H1 (cell line): Measurements from ENCODE around the gene PRKAR1B. TPM values are rescaled to one million over a fixed set of nuclear protein-coding genes. Genes with fewer than 3 reads are reported as not detected.

ENCODE experiments used
- CTCF ChIA-PET: fragments of 300-600 bp; sonication (Branson Sonifier 250); formaldehyde crosslinking; loops from one replicate; lab custom pipeline; 2021; ENCODE audit not compliant: partially characterized antibody; lab: Charles Lee
- POLR2A ChIA-PET: fragments of 300-600 bp; sonication (Branson Sonifier 250); formaldehyde crosslinking; loops from one replicate; lab custom pipeline; 2021; ENCODE audit warnings: inconsistent platforms; ENCODE audit not compliant: partially characterized antibody; lab: Charles Lee
- DNase-seq, 2 experiments: peaks; one replicate each; pipeline versions ENCODE4 v3.0.0 to v3.0.0-alpha.2; 2010 to 2022; ENCODE audit warnings: low spot score in 2 of 2, low read depth in 1 of 2, mixed read lengths in 1 of 2
- FAIRE-seq: peaks from 2 replicates; lab custom pipeline; 2011; peaks lifted over from hg19 to GRCh38; lab: Jason Lieb, UNC
- H2AFZ ChIP-seq: 2 replicates; pipeline ENCODE4 v1.8.1; 2012; ENCODE audit warnings: low read length, inconsistent platforms
- H2AK5ac ChIP-seq: 2 replicates; pipeline ENCODE4 v1.6.1; 2013; ENCODE audit warnings: low read depth, low read length
- H2BK120ac ChIP-seq: replicated peaks from 2 replicates; pipeline ENCODE3; 2013; ENCODE audit warnings: low read depth, low read length, inconsistent platforms
- H2BK12ac ChIP-seq: 2 replicates; pipeline ENCODE4 v1.6.1; 2013; ENCODE audit warnings: low read depth, low read length
- H2BK15ac ChIP-seq: 2 replicates; pipeline ENCODE4 v1.6.1; 2013; ENCODE audit warnings: low read length
- H2BK20ac ChIP-seq: 2 replicates; pipeline ENCODE4 v1.6.1; 2013; ENCODE audit warnings: low read length
- H2BK5ac ChIP-seq: 2 replicates; pipeline ENCODE4 v1.6.1; 2013; ENCODE audit warnings: low read depth, low read length
- H3K14ac ChIP-seq: 2 replicates; pipeline ENCODE4 v1.6.1; 2013; ENCODE audit warnings: inconsistent platforms; ENCODE audit not compliant: insufficient read length
- H3K18ac ChIP-seq: 2 replicates; pipeline ENCODE4 v1.6.1; 2013; ENCODE audit warnings: low read length; ENCODE audit errors: extremely low read depth
- H3K23ac ChIP-seq: 2 replicates; pipeline ENCODE4 v1.6.1; 2013; ENCODE audit warnings: inconsistent platforms; ENCODE audit not compliant: insufficient read length
- H3K23me2 ChIP-seq: 2 replicates; pipeline ENCODE4 v1.6.1; 2013; ENCODE audit warnings: low read depth, low read length
- H3K27ac ChIP-seq: 2 replicates; pipeline ENCODE4 v1.6.1; 2011; ENCODE audit warnings: low read depth, low read length, inconsistent platforms
- H3K27me3 ChIP-seq, 4 experiments: replicated peaks in 1 of 4; 1 replicate in 1 of 4; 2 replicates in 3 of 4; pipeline versions ENCODE4 v1.6.1 to v1.8.1; 2011 to 2013; ENCODE audit warnings: low read length in 3 of 4, mild to moderate bottlenecking in 3 of 4, inconsistent platforms in 2 of 4, mixed read lengths in 2 of 4, moderate library complexity in 1 of 4; ENCODE audit not compliant: control insufficient read depth in 3 of 4, insufficient read depth in 3 of 4; ENCODE audit errors: extremely low read depth in 1 of 4
- H3K36me3 ChIP-seq, 4 experiments: 2 replicates each; pipeline versions ENCODE4 v1.6.1 to v1.8.1; 2011 to 2013; ENCODE audit warnings: mild to moderate bottlenecking in 4 of 4, low read length in 3 of 4, moderate library complexity in 2 of 4, control low read depth in 1 of 4, inconsistent platforms in 1 of 4; ENCODE audit not compliant: insufficient read depth in 4 of 4, control insufficient read depth in 2 of 4
- H3K4ac ChIP-seq: replicated peaks from 2 replicates; pipeline ENCODE3; 2013; ENCODE audit warnings: low read length, low read depth, mixed read lengths, inconsistent platforms; ENCODE audit not compliant: insufficient read length
- H3K4me1 ChIP-seq, 4 experiments: replicated peaks in 1 of 4; 1 replicate in 1 of 4; 2 replicates in 3 of 4; pipeline versions ENCODE4 v1.6.1 to v1.8.1; 2011 to 2013; ENCODE audit warnings: low read length in 3 of 4, inconsistent platforms in 2 of 4, mixed read lengths in 1 of 4; ENCODE audit not compliant: insufficient read depth in 4 of 4, control insufficient read depth in 3 of 4
- H3K4me2 ChIP-seq, 2 experiments: 2 replicates each; pipeline versions ENCODE4 v1.6.1 to v1.8.1; 2011 to 2013; ENCODE audit warnings: low read depth in 2 of 2, low read length in 2 of 2, control low read depth in 1 of 2, inconsistent platforms in 1 of 2, mild to moderate bottlenecking in 1 of 2; ENCODE audit not compliant: insufficient read depth in 1 of 2
- H3K4me3 ChIP-seq, 4 experiments: fragments of 200-600, 300-600 bp in 1 of 4; sonication (generic), shearing (Covaris generic), sonication (Bioruptor Twin) in 1 of 4; 2 replicates each; pipeline versions ENCODE4 v1.5.1 to v1.8.1; 2011 to 2016; ENCODE audit warnings: low read length in 4 of 4, low read depth in 3 of 4, control low read depth in 2 of 4, inconsistent platforms in 2 of 4, mild to moderate bottlenecking in 2 of 4, mixed read lengths in 1 of 4, moderate library complexity in 1 of 4; ENCODE audit not compliant: insufficient read depth in 2 of 4; ENCODE audit errors: extremely low read depth in 1 of 4
- H3K56ac ChIP-seq: replicated peaks from 2 replicates; pipeline ENCODE3; 2013; ENCODE audit warnings: low read depth, mild to moderate bottlenecking, mixed read lengths, low read length, inconsistent platforms; ENCODE audit not compliant: insufficient read length
- H3K79me1 ChIP-seq: 2 replicates; pipeline ENCODE4 v1.6.1; 2013; ENCODE audit warnings: low read depth, low read length, control low read depth
- H3K79me2 ChIP-seq, 2 experiments: 2 replicates each; pipeline versions ENCODE4 v1.6.1 to v1.8.1; 2012 to 2013; ENCODE audit warnings: low read length in 2 of 2, mild to moderate bottlenecking in 2 of 2, inconsistent platforms in 1 of 2; ENCODE audit not compliant: insufficient read depth in 2 of 2, control insufficient read depth in 1 of 2
- H3K9ac ChIP-seq, 4 experiments: replicated peaks in 1 of 4; 1 replicate in 1 of 4; 2 replicates in 3 of 4; pipeline versions ENCODE4 v1.6.1 to v1.8.1; 2011 to 2013; ENCODE audit warnings: low read depth in 3 of 4, low read length in 3 of 4, control low read depth in 2 of 4, mild to moderate bottlenecking in 2 of 4, moderate library complexity in 2 of 4, inconsistent platforms in 1 of 4; ENCODE audit errors: extremely low read depth in 1 of 4
- H3K9me3 ChIP-seq, 2 experiments: 2 replicates each; pipeline versions ENCODE4 v1.6.1 to v1.8.1; 2012 to 2013; ENCODE audit warnings: mild to moderate bottlenecking in 2 of 2, moderate library complexity in 2 of 2, control low read depth in 1 of 2, inconsistent platforms in 1 of 2, low read depth in 1 of 2, low read length in 1 of 2, mixed read lengths in 1 of 2; ENCODE audit not compliant: insufficient read depth in 2 of 2
- H4K20me1 ChIP-seq, 2 experiments: replicated peaks in 1 of 2; 2 replicates each; pipeline versions ENCODE3 to v1.8.1; 2011 to 2013; ENCODE audit warnings: inconsistent platforms in 2 of 2, low read length in 2 of 2, mild to moderate bottlenecking in 1 of 2; ENCODE audit not compliant: insufficient read depth in 2 of 2, control insufficient read depth in 1 of 2
- H4K5ac ChIP-seq: 2 replicates; pipeline ENCODE4 v1.6.1; 2013; ENCODE audit warnings: low read length, low read depth, mixed read lengths, inconsistent platforms; ENCODE audit not compliant: insufficient read length
- H4K8ac ChIP-seq: 2 replicates; pipeline ENCODE4 v1.8.0; 2013; ENCODE audit warnings: mild to moderate bottlenecking, moderate library complexity, low read length, inconsistent platforms; ENCODE audit not compliant: insufficient read depth; ENCODE audit errors: extremely low read depth
- H4K91ac ChIP-seq: replicated peaks from 2 replicates; pipeline ENCODE3; 2013; ENCODE audit warnings: low read length, mixed read lengths, inconsistent platforms; ENCODE audit not compliant: insufficient read length
- CEBPB ChIP-seq: IDR thresholded peaks from 2 replicates; pipeline ENCODE4 v1.6.1; 2012; ENCODE audit warnings: low read depth, low read length
- CHD2 ChIP-seq: IDR thresholded peaks from 2 replicates; pipeline ENCODE4 v1.6.1; 2012; ENCODE audit warnings: low read length, improper control_type of control experiment
- JUND ChIP-seq: IDR thresholded peaks from 2 replicates; pipeline ENCODE4 v1.6.1; 2011; ENCODE audit warnings: mild to moderate bottlenecking, improper control_type of control experiment, low read length
- POLR2A ChIP-seq, 2 experiments: IDR thresholded peaks; 1 replicate in 1 of 2; 2 replicates in 1 of 2; pipeline ENCODE4 v1.6.1; 2011; ENCODE audit warnings: low read depth in 2 of 2, low read length in 2 of 2, mild to moderate bottlenecking in 2 of 2; ENCODE audit errors: control extremely low read depth in 1 of 2
- RBBP5 ChIP-seq: IDR thresholded peaks from 2 replicates; pipeline ENCODE4 v1.7.1; 2012; ENCODE audit warnings: low read depth, mild to moderate bottlenecking, inconsistent platforms, low read length, moderate library complexity, borderline replicate concordance
- RXRA ChIP-seq: IDR thresholded peaks from 2 replicates; pipeline ENCODE4 v1.6.1; 2011; ENCODE audit warnings: low read depth, mild to moderate bottlenecking, low read length, moderate library complexity; ENCODE audit not compliant: insufficient read depth
- SP2 ChIP-seq: IDR thresholded peaks from 2 replicates; pipeline ENCODE4 v1.6.1; 2012; ENCODE audit warnings: mild to moderate bottlenecking, low read length, inconsistent platforms
- SP4 ChIP-seq: IDR thresholded peaks from 2 replicates; pipeline ENCODE4 v1.6.1; 2012; ENCODE audit warnings: low read length, inconsistent platforms
- TAF7 ChIP-seq: optimal IDR thresholded peaks from 2 replicates; pipeline ENCODE3; 2011; ENCODE audit warnings: low read depth, mild to moderate bottlenecking, inconsistent platforms, low read length, moderate library complexity, borderline replicate concordance
- TEAD4 ChIP-seq: IDR thresholded peaks from 2 replicates; pipeline ENCODE4 v1.6.1; 2012; ENCODE audit warnings: low read depth, low read length, inconsistent platforms, mixed read lengths
- USF2 ChIP-seq: IDR thresholded peaks from 2 replicates; pipeline ENCODE4 v1.6.1; 2011; ENCODE audit warnings: low read length, improper control_type of control experiment
- ZNF274 ChIP-seq: IDR thresholded peaks from 2 replicates; pipeline ENCODE4 v1.7.0; 2012; ENCODE audit warnings: low read length, borderline replicate concordance; ENCODE audit errors: extremely low read depth
- WGBS, 2 experiments: shearing (Covaris generic) in 1 of 2; methylation state at CpG; one replicate each; pipeline versions ENCODE4 v1.1.6 to v1.1.7; 2013 to 2015; ENCODE audit warnings: low lambda C conversion rate in 2 of 2, mixed read lengths in 2 of 2, inconsistent platforms in 1 of 2, low coverage in 1 of 2, missing lambda C conversion rate in 1 of 2; ENCODE audit not compliant: insufficient replicate concordance in 2 of 2, insufficient coverage in 1 of 2, insufficient read length in 1 of 2; ENCODE audit errors: extremely low coverage in 1 of 2, missing lambda C conversion rate in 1 of 2; 5-methylcytosine and 5-hydroxymethylcytosine counted together
- polyA plus RNA-seq, 7 experiments: library from polyadenylated mRNA; depleted of rRNA in 3 of 7; stranded (reverse) in 5 of 7; unstranded in 2 of 7; fragments of >200 nt in 5 of 7; fragments of 200-250 nt in 2 of 7; gene quantifications; 1 replicate in 5 of 7; 2 replicates in 1 of 7; 4 replicates in 1 of 7; pipeline versions ENCODE4 v1.2.1 to v1.2.3, GENCODE V29; 2011 to 2013; ENCODE audit warnings: missing spikeins in 2 of 7, mixed read lengths in 2 of 7
- total RNA-seq: library from RNA; stranded (reverse); fragmentation: NEBNext Ultra II Directional; extraction: Animal tissue kit (Norgen Biotek cat#: 25700); gene quantifications from 2 replicates; pipeline ENCODE4 v1.2.1, GENCODE V29; 2021

The PRKAR1B gene
- total and polyA plus RNA-seq, 2 of the 8 experiments (the other 6 are each of a cell fraction or from before 2014, with no cell fraction given): 12.3 to 55.7 TPM

GRCh38 chr7:681551-682307 is 45.4 kb downstream of the PRKAR1B start:
- Histone ChIP-seq H2BK12ac (no peak overlapping the region), H3K18ac (no peak overlapping the region), H2BK15ac (no peak overlapping the region), H3K4ac (no peak overlapping the region), H3K4me3 (no peak overlapping the region), H3K36me3 (peaks cover 2 to 30% (median 10%) of the 10 kb centered on the region in 4 experiments; a peak in 7 of 8 replicates), H3K23me2 (peaks cover 2% of the 10 kb centered on the region; the same call in 1 of the 2 replicates), H3K9me3 (peaks cover 4% of the 10 kb centered on the region in 2 experiments; a peak in 3 of 4 replicates), H2AK5ac (no peak overlapping the region), H3K14ac (peak overlapping the region; percentile 10), H4K91ac (no peak overlapping the region), H2BK5ac (no peak overlapping the region), H3K27ac (no peak overlapping the region), H3K4me2 (no peak overlapping the region), H3K27me3 (no peaks in the 10 kb centered on the region), H2BK20ac (no peak overlapping the region), H3K4me1 (no peaks in the 10 kb centered on the region), H4K8ac (no peak overlapping the region), H3K9ac (no peak overlapping the region), H3K79me2 (no peaks in the 10 kb centered on the region; a peak in 1 of 4 replicates), H4K20me1 (no peaks in the 10 kb centered on the region), H4K5ac (no peak overlapping the region), H3K56ac (no peak overlapping the region), H3K79me1 (peaks cover 3% of the 10 kb centered on the region; the same call in 1 of the 2 replicates), H2AFZ (no peak overlapping the region), H3K23ac (no peak overlapping the region), H2BK120ac (no peak overlapping the region)
- 96% methylated on average over 13 of the region's 13 CpGs; no CpG with 5 or more reads in 1 of the 2 experiments for WGBS, 2 experiments
- no peak for DNase-seq
- ChIA-PET CTCF (interaction anchor here (1.0 kb wide), 2 partner anchors 10 to 50 kb away, joined by 3 to 4 read pairs; no protein-coding TSS in a partner anchor), POLR2A (interaction anchor here (0.6 kb wide), 1 partner anchor 9 kb away, joined by 3 read pairs; no protein-coding TSS in a partner anchor)
- FAIRE-seq: no peak
- no peak for TF ChIP-seq USF2
- TF ChIP-seq CEBPB: no peak
- TF ChIP-seq TAF7: no peak
- no peak for TF ChIP-seq JUND
- TF ChIP-seq SP2: no peak
- no peak for TF ChIP-seq SP4
- TF ChIP-seq POLR2A (IDR thresholded peaks at IDR 0.05; ENCODE audit: control extremely low read depth in 1 of 2, low read depth in 2 of 2, low read length in 2 of 2): no peak
- no peak for TF ChIP-seq RXRA
- no peak for TF ChIP-seq TEAD4
- TF ChIP-seq ZNF274: no peak
- TF ChIP-seq CHD2: no peak
- TF ChIP-seq RBBP5: no peak
